ENCODE results near the gene NT5DC1. TPM values are rescaled to one million over a fixed set of nuclear protein-coding genes. Genes with fewer than 3 reads are reported as not detected.

The NT5DC1 gene
- 10 to 100 TPM; 10.5 to 24.6 (median 15.5) TPM for polyA plus RNA-seq

DNA sequence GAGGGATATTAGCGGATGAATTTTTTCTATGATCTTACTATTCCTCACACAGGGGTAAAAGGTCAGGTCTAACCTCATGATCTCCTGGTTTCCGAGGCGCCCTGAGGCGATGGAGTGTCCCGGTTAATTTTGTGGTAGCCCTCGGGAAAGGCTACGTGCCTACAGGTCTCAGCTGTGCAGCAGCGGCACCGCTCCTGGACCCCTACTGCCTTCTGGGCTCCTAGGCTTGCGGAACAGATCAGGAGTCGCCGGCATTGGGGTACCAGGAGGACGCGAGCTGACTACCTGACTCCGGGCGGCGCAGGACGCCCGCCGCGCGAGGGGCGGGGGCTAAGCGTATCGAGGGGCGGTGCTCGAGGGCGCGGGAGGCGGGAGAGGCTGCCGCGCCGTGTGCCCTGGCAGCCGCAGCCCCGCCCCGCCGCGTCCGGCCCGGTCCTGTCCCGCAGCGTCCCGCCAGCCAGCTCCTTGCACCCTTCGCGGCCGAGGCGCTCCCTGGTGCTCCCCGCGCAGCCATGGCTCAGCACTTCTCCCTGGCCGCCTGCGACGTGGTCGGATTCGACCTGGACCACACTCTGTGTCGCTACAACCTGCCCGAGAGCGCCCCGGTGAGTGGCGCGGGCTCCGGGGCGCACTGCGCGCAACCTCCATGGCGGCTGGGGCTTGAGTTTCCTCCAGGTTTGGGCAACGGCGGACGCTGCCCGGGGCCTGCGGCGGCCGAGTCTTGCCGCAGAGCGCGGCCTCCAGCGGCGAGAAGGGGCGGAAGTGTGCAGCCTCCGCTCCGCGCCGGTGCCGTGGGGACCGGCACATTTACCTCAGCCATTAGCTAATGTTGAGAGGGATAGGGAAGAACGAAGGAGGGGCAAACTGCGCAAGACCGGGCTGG is at the start of gene NT5DC1:
NT5DC1 (plus strand) TSS at position 435 of the 883 bp plus-strand sequence; CDS start at position 513, 78 bp downstream.
- H3K27ac ChIP-seq (ENCODE audit: low read depth, low read length) = peak within 1 kb of the TSS; percentile 64
- 0 to 1% (median 0%) methylated on average over 58 to 87 of the region's 87 CpGs for WGBS, 3 donors

DNA sequence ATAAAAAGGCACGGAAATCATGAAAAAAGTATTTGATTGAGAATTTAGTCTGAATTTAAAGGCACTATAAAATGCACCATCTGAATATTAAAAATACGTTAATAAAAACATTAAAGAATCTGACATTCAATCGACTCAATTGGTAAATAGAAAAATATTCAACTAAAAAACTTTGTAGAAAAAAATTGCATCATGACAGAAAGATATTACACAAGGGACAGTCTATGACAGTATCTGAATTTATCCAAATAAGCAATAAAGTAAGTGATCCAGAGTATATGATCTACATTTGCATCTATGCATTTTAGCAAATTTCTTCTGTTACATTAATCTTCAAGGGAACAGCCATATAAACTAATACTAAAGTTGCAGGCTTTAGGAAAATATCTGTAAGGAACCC is 49.4 kb upstream of the NT5DC1 start:
- no peak overlapping the region for H3K27ac ChIP-seq (ENCODE audit: low read depth, low read length)
- WGBS, 3 donors = 87 to 94% (median 88%) methylated on average over 3 of the region's 3 CpGs

DNA sequence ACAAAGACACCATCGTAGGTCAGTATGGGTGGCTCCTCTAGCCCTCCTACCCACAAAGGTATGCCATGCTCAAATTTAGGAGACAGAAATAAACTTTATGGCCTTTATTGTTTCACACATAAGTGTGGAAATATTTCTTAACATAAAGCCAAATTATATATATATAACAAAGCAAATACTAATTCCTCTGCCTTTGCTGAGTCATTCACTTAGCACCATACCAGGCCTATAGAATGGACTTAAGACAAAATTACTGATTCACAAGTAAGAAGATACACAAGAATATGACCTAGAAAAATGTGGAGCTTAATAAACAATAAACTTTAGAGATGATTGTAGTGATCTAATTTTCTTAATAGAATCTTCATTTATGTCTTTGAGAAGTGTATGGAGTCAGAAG is 45.1 kb upstream of the NT5DC1 start:
- H3K27ac ChIP-seq (ENCODE audit: low read depth, low read length) = no peak overlapping the region
- 90 to 92% (median 91%) methylated on average over 1 of the region's 1 CpG for WGBS, 3 donors

DNA sequence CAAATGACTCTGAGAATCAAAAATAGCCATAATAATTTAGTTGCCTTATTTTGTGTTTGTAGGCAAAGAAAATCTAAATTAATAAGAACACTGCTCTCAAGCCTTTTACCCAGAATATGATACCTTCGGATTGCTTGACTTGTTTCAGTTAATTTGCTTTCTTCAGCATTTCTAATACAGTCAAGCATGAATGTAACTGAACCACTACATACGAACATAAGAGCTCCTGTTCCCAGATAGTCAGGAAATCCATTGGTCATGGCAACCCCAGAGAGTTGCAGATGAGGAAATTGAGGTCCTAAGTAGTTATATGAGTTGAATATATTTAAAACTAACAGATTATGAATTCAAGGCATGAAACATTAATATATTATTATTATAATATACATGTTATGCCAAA is 42.9 kb upstream of the NT5DC1 start:
- 68 to 75% (median 70%) methylated on average over 2 of the region's 2 CpGs for WGBS, 3 donors
- no peak overlapping the region for H3K27ac ChIP-seq (ENCODE audit: low read depth, low read length)

DNA sequence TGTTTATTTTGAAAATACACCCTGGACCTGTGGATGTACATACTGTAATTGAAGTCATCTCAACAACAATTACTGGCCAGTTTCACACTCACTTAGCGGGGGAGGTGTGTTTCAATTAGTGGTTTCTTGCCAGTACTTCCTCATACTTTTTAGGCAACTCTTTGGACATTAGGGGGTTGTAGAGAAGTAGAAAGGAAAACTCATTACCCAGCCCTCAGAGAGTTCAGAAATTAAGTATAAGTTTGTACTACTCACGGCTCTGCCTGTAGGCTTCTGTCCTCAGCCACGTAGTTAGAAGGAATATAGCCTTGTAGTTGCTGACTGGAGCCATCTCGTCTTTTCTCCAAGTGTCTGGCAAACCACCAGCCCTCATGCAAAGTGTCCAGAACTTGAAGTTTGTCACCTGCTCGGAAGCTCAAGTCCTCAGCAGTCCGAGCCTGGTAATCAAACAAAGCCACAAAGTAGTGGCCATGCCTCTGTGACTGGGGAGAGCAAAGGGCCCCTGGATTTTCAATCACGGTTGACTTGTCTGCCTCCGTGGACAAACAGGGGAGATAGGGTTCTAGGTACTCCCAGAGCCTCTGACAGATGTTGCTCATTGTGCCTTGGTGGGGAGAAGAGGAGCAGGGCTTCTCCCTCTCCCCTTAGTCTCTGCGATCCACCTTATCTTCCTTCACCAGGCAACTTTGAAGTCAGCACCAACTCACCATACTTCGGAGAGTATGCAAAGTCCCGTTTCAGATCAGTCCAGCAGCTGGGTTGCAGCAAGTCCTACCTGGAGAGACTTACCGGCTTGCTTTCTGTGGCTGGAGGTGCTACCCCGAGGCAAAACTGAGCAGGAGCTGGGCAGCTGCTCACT is 40.7 kb upstream of the NT5DC1 start:
- WGBS, 3 donors = 32 to 69% (median 59%) methylated on average over 13 of the region's 13 CpGs

DNA sequence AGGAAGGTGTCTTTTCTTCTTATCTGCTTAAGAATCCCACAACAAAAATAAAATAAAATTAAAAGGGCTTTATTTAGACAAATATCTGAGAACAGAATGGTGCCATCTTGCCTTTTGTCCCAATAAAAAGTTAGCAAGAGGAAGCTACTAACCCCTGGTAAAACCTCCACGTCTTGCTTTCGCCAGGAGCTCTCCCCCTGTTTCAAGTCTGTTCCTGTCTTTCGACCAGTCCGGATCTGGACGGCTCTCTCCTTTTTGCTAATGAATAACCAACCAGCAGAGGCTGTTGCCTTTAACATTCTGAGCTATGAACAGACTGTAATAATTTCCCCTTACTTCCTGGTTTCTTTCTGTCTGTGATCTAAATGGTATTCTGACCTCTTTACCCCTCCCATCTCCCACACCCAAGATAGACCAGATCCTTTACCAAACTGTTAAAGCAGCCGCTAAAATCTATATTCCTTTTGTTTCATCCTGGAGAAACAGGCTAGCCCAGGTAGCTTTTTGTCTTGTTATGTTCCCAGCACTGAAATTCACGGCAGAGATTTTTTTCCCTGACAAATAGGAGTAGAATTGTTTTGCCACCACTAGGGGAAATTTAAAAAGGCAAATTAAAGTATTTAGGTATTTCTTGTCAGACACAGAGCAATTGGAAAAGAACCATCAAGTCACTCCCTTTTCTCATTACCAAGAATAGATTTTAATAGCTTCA is 39.9 kb upstream of the NT5DC1 start, which contains the start of gene FRK:
FRK (minus strand) TSS at position 320 of the 712 bp plus-strand sequence. CDS start 580 bp downstream, outside the sequence.
- 14 to 62% (median 40%) methylated on average over 7 of the region's 7 CpGs for WGBS, 3 donors

More for the DNA sequence above, 40.7 kb upstream of the NT5DC1 start:
- no peak overlapping the region for H3K27ac ChIP-seq (ENCODE audit: low read depth, low read length)

DNA sequence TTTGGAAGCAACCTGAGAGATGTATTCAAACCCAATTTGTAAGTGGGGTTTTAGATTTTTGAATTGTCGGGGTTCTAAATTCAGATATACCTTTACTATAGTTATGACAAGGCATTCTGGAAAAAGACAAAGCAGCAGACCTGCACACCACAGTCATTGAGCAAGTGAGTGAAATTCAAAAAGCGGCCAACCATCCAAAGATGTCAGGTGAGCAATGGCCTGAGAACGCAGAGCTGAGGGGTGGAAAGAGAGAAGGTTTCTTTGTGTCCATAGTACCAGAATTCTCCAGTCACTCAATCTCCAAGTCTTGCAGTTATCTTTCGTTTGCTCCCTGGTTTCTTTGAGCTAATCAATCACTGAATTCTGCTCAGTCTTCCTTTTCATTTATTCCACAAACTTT is 38.2 kb upstream of the NT5DC1 start:
- H3K27ac ChIP-seq (ENCODE audit: low read depth, low read length) = no peak overlapping the region
- 92 to 93% (median 92%) methylated on average over 4 of the region's 4 CpGs for WGBS, 3 donors

More for the DNA sequence above, 39.9 kb upstream of the NT5DC1 start, which contains the start of gene FRK:
- no peak within 1 kb of the TSS for H3K27ac ChIP-seq (ENCODE audit: low read depth, low read length)

DNA sequence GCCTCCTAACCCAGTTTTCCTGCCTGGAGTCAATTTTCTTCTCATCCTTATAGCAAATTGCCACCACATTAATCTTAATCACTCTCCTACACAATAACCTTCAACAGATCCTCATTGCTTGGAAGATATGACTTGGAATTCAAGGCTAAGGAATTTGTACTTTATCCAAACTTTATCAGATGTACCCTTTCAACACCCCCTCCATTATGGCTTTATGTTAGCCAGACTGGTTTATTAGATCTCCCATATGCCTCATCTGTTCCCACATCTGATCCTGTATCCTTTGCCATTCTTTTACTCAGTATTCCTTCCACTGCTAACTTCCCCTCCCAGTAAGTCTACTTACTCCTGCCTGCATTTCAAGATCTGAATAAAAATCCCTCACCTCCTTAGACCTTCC is 36.0 kb upstream of the NT5DC1 start:
- H3K27ac ChIP-seq (ENCODE audit: low read depth, low read length) = no peak overlapping the region

DNA sequence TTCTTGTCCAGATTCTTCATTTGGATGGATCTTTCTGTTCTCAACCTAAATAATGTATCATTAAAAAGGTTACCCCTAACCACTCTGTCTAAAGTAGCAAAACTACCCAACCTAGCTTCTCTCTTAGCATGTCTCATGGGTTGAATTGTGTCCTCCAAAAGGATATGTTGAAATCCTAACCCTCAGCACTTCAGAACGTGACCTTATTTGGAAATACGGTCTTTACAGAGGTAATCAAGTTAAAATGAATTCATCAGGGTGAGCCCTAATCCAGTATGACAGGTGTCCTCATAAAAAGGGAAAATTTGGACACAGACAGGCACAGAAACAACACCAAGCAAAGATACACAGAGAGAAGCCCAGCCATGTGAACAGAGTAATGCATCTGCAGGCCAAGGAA is 33.9 kb upstream of the NT5DC1 start:
- no peak overlapping the region for H3K27ac ChIP-seq (ENCODE audit: low read depth, low read length)
- WGBS, 3 donors = 68 to 83% (median 80%) methylated on average over 2 of the region's 2 CpGs

DNA sequence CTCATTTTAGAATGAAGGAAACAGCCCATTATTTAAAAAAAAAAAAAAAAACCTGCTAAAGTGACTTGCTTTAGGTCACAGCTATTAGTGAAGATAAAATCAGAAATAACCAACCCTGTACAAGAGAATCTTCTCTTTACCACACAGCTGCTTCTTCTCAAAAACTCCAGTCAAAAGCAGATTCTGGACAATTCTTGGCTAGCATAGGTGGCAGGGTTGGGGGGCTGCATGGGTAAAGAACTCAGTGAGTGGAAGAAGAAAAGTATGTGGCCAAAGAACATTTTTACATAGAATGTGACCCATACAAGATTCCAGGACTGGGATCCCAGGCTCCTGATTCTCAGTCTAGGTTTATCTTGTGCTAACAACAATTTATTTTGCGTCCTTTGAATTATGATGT is 30.6 kb upstream of the NT5DC1 start:
- no peak overlapping the region for H3K27ac ChIP-seq (ENCODE audit: low read depth, low read length)
- 90 to 95% (median 93%) methylated on average over 1 of the region's 1 CpG for WGBS, 3 donors

DNA sequence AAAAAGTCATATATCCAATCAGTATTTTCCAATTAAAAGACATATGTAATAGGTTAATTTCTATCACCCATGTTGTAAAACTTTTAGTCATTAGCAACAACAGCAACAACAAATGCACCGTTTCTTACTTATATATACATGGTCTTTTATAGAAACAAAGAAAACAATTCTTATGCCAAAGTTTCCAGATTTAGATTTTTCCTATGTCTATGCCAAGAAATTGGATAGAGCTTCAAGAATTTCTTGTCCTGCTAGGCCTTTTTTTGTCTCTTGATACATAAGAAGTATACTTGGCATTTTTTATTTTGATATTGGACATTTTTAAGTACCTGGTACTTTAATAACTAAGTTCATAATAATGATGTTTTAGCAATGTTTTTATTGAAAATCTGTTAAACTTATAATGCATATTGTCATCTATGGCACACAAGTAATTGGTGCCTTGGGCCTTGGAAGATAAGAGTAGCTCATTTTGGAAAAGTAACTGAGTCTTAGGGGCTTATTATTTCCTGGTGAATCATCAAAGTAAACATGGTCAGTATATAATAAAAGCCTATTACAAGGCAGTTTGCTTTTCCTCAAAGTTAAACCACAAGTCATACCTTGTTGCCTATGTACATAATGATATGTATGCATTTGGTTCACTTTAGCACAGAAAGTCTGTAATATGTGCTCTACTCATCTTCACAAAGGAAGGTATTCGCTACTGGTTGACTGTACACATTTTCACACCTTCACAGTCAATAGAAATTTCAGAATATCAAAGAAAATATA is 29.9 kb upstream of the NT5DC1 start:
- H3K27ac ChIP-seq (ENCODE audit: low read depth, low read length) = no peak overlapping the region
- 67 to 68% (median 68%) methylated on average over 2 of the region's 2 CpGs for WGBS, 3 donors

DNA sequence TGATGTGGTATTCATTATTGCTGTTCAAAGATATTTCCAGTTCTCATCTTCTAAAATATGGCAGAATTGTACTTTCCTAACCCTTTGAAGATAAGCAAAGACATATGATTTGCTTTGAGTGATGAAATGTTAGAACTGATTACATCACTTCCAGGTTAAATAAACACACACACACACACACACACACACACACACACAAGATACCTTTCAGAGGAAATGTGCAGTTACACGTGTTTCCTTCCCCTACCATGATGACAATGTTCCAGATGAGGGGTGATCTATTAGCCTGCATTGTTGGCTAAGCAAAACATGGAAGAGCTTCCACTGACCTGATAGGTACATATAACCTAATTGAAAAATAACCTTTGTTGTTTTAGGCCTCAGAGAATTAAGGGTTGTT is 28.3 kb upstream of the NT5DC1 start:
- 18 to 42% (median 38%) methylated on average over 1 of the region's 1 CpG for WGBS, 3 donors
- H3K27ac ChIP-seq (ENCODE audit: low read depth, low read length) = no peak overlapping the region

DNA sequence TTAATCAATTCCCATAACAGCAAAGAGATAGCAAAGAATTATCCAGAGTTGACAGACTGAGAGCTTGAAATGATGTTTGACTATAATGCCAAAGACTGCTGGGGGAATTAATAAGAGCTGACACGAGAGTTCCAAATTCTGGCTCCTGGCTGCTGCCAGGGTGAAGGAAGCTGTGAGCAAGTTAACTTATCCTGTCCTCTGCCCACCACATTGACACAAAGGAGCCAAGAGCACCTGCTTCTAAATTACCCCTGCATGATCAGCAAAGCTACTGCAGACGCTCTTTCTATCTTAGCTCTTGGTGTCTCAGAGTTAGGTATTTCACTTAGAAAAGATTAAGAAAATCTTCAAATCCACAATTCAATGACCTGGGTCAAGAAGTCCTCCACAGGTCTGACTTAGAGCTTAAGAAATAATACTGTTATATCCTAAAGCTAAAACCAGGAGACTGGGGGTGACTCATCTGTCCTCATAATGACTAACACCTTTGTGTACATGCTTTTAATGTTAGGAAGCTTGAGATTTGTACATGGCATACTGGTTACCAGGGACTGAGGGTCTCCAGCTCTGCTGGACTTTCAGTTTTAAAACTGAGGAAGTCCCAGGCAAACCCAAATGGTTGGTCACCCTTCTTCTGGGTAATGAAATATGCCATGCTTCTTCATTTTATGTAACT is 26.8 kb upstream of the NT5DC1 start:
- H3K27ac ChIP-seq (ENCODE audit: low read depth, low read length) = no peak overlapping the region
- WGBS, 3 donors = 73 to 79% (median 77%) methylated on average over 2 of the region's 2 CpGs

DNA sequence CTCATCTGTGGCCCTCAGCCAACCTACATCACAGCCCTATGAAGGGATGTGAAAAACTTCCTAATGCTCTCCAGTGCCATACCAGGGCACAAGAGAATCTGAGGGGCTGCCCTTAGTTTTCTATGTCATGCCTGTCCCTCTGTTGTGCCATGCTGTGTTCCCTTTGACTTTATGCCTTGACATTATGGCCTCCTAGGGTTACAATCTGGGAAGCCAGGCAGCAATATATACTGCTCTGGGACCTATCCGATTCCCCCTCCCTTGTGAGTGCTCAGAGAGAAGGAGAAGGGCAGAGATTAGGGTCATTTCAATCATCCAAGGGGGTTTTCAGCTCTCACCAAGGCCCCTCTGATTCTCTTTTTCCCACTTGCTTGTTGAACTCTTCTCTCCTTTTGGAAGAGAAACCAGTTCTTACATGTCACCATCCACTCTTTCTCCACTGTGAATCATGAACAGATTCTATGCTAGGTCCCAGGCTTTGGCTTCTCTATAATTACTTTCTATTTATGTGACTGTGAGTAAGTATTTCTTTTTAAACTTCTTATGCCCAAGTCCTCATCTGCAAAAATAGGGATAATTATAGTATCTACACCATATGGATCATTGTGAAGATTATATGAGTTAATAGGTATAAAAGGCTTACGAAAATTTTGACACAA is 25.8 kb upstream of the NT5DC1 start:
- no peak overlapping the region for H3K27ac ChIP-seq (ENCODE audit: low read depth, low read length)
- WGBS, 3 donors = 84 to 93% (median 88%) methylated on average over 2 of the region's 2 CpGs

DNA sequence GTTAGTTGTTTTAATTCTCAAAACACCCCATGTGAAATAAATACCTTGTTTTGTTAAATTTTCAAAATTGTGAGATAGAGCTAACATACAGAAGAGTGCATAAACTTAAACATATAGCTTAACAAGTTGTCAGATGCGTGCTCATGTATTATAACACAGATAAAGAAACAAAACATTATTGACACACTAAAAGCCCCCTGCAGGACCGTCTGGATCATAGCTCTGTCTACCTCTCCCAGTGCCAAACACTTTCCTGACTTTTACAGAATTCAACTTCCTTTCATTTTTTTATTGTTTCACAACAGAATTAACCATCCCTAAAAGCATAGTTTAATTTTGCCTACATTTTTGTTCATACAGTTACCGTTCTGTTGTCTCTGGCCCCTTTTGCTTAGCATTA is 22.1 kb upstream of the NT5DC1 start:
- WGBS, 3 donors = 71 to 74% (median 72%) methylated on average over 3 of the region's 3 CpGs
- H3K27ac ChIP-seq (ENCODE audit: low read depth, low read length) = no peak overlapping the region

DNA sequence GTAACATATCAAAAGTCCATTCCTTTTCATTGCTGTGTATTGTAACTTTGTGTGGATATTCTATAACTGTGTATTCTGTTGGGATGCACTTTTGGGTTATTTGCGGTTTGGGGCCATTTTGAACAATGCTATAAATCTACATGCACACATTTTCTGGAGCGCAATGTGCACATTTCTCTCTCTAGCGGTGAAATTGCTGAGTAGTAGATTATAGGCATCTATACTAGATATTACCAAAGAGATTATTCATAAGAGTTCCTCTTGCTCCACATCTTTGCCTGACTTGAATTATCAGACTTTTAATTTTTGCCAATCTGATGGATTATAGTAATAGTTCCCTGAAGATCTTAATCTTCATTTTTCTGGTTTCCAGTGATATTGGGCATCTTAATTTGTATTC is 21.7 kb upstream of the NT5DC1 start:
- H3K27ac ChIP-seq (ENCODE audit: low read depth, low read length) = no peak overlapping the region
- WGBS, 3 donors = 95 to 98% (median 98%) methylated on average over 3 of the region's 3 CpGs

DNA sequence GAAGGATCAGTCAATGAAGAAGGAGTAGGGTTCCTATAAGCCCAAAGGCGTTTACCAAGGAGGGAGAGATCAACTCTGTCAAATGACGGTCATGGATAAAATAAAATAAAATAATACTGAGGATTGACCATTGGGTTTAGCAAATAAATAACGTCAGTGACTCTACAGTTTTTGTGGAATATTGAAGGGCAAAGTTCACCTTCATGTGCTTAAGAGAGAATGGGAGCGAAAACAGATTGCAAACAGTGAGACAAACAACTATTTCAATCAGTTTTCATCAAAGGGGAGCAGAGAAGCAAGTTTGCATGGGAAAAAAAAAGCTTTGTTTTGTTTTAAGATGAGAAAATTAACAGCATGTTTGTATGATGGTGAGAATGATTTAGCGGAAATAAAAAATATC is 17.6 kb upstream of the NT5DC1 start:
- no peak overlapping the region for H3K27ac ChIP-seq (ENCODE audit: low read depth, low read length)
- 77 to 92% (median 89%) methylated on average over 5 of the region's 5 CpGs for WGBS, 3 donors
